ENCODE results near the gene ZNF787. TPM values are rescaled to one million over a fixed set of nuclear protein-coding genes. Genes with fewer than 3 reads are reported as not detected.
"Not testable (repeated sequence)": the region's sequence is repeated elsewhere in the genome, so short reads cannot be mapped to it uniquely, and the experiment has no call there.

ZNF787 gene
- total RNA-seq, 1 donor from 2014 or later = 34.0 TPM

DNA sequence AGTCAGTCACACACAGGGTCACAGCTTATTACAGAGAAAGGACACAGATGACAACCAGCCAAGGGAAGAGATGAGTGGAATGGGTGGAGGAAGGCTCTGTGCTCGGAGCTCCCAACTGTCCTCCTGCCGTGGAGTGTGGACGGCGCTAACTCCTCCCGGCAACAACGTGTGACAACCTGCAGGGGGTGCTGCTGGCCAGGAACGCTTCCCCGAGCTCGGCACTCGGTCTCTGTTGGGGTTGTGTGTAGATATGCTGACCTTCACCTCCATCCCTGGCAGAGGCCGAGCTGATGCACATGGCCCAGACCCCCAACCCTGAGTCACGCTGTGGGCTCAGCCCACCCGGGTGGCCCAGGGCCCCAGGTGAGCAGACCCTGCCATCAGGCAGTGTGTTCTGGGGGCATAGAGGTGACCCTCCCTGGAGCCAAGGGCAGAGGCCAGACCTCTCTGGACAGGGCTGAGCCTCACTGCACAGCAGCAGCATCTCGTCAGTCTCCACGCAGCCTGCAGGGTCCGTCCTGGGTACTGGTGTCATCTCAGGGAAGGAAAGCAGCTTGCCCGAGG is 34.1 kb upstream of the ZNF787 start:
- Mint-ChIP-seq H3K36me3 (peaks cover 31% of the 10 kb centered on the region), H3K27me3 (peaks cover 3% of the 10 kb centered on the region), H3K4me3 (no peak overlapping the region), H3K27ac (no peak overlapping the region), H3K9me3 (no peaks in the 10 kb centered on the region), H3K4me1 (ENCODE audit: unreplicated experiment) (peaks cover 17% of the 10 kb centered on the region)
- TF ChIP-seq, protein P1, sequence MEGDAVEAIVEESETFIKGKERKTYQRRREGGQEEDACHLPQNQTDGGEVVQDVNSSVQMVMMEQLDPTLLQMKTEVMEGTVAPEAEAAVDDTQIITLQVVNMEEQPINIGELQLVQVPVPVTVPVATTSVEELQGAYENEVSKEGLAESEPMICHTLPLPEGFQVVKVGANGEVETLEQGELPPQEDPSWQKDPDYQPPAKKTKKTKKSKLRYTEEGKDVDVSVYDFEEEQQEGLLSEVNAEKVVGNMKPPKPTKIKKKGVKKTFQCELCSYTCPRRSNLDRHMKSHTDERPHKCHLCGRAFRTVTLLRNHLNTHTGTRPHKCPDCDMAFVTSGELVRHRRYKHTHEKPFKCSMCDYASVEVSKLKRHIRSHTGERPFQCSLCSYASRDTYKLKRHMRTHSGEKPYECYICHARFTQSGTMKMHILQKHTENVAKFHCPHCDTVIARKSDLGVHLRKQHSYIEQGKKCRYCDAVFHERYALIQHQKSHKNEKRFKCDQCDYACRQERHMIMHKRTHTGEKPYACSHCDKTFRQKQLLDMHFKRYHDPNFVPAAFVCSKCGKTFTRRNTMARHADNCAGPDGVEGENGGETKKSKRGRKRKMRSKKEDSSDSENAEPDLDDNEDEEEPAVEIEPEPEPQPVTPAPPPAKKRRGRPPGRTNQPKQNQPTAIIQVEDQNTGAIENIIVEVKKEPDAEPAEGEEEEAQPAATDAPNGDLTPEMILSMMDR (conservative IDR thresholded peaks at IDR 0.05) = peak; percentile 60
- DNase-seq (ENCODE audit: extremely low spot score, unreplicated experiment) = no peak

DNA sequence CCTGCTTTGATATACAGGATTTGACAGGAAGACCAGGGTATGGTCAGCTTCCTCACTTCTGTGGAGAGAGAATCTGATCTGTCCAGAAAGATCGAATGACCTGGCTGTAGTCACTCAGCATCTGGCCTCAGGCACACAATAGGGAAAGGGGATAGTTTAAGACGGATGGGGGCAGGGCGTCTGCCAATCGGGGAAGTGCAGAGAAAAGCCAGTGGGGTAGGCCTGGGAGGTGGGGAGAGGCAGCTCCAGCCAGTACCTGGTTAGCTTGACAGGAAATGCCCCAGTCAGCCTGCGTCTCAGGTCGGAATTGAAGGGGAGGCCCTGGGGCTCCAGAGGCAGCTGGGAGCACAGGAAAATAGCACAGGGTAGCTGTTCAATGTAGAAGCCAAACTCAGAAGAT is 32.4 kb upstream of the ZNF787 start:
- Mint-ChIP-seq H3K9me3 (no peaks in the 10 kb centered on the region), H3K36me3 (peaks cover 32% of the 10 kb centered on the region), H3K4me1 (ENCODE audit: unreplicated experiment) (peaks cover 17% of the 10 kb centered on the region), H3K27ac (no peak overlapping the region), H3K4me3 (no peak overlapping the region), H3K27me3 (no peaks in the 10 kb centered on the region)
- TF ChIP-seq, protein P1 (conservative IDR thresholded peaks at IDR 0.05) = no peak
- no peak for DNase-seq (ENCODE audit: extremely low spot score, unreplicated experiment)

- no peaks in the 10 kb centered on the region for H3K27me3 Mint-ChIP-seq
- H3K9me3 Mint-ChIP-seq = no peaks in the 10 kb centered on the region
- TF ChIP-seq, protein P1 (conservative IDR thresholded peaks at IDR 0.05) = no peak
- H3K36me3 Mint-ChIP-seq = peaks cover 36% of the 10 kb centered on the region
- H3K27ac Mint-ChIP-seq = peak overlapping the region; percentile 36
- H3K4me1 Mint-ChIP-seq (ENCODE audit: unreplicated experiment) = peaks cover 17% of the 10 kb centered on the region
- no peak for DNase-seq (ENCODE audit: extremely low spot score, unreplicated experiment)
- no peak overlapping the region for H3K4me3 Mint-ChIP-seq
Observed at GRCh38 chr19:56152644-56153043, 31.5 kb upstream of the ZNF787 start.

GRCh38 chr19:56150358-56150757 is 29.3 kb upstream of the ZNF787 start:
- TF ChIP-seq, protein P1 (conservative IDR thresholded peaks at IDR 0.05) = no peak
- Mint-ChIP-seq H3K36me3 (peaks cover 26% of the 10 kb centered on the region), H3K9me3 (no peaks in the 10 kb centered on the region), H3K27ac (no peak overlapping the region), H3K4me3 (no peak overlapping the region), H3K27me3 (no peaks in the 10 kb centered on the region), H3K4me1 (ENCODE audit: unreplicated experiment) (peaks cover 17% of the 10 kb centered on the region)
- no peak for DNase-seq (ENCODE audit: extremely low spot score, unreplicated experiment)

DNA sequence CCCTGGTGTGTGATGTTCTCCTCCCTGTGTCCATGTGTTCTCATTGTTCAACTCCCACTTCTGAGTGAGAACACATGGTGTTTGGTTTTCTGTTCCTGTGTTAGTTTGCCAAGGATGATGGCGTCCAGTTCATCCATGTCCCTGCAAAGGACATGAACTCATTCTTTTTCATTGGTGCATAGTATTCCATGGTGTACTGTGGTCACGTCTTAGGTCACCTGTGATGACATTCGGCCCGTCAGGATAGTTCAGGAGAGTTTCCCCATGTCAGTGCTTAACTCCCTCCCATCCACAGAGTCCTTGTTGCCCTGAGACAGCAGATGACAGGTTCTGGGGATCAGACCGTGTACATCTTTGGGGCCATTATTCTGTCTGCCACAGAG is 28.6 kb upstream of the ZNF787 start:
- no peaks in the 10 kb centered on the region for H3K9me3 Mint-ChIP-seq
- no peaks in the 10 kb centered on the region for H3K27me3 Mint-ChIP-seq
- H3K4me3 Mint-ChIP-seq = no peak overlapping the region
- no peak for DNase-seq (ENCODE audit: extremely low spot score, unreplicated experiment)
- no peak overlapping the region for H3K27ac Mint-ChIP-seq
- H3K4me1 Mint-ChIP-seq (ENCODE audit: unreplicated experiment) = peaks cover 19% of the 10 kb centered on the region
- TF ChIP-seq, protein P1 (conservative IDR thresholded peaks at IDR 0.05) = no peak
- H3K36me3 Mint-ChIP-seq = peaks cover 26% of the 10 kb centered on the region

- not testable (repeated sequence) for H3K27ac Mint-ChIP-seq, H3K4me3 Mint-ChIP-seq, H3K27me3 Mint-ChIP-seq
Observed at GRCh38 chr19:56148955-56149655, 28.0 kb upstream of the ZNF787 start.

More at GRCh38 chr19:56148955-56149655, 28.0 kb upstream of the ZNF787 start:
- not testable (repeated sequence) for H3K9me3 Mint-ChIP-seq; DNase-seq (ENCODE audit: extremely low spot score, unreplicated experiment)
- Mint-ChIP-seq H3K4me1 (ENCODE audit: unreplicated experiment) (peaks cover 24% of the 10 kb centered on the region), H3K36me3 (peaks cover 26% of the 10 kb centered on the region)
